ENCODE results near the gene EVC2.

EVC2 gene

GRCh38 chr4:5554376-5554775, 154.0 kb downstream of the EVC2 start:
- no peak for DNase-seq

- DNase-seq = no peak
Observed at GRCh38 chr4:5553801-5554200, 154.6 kb downstream of the EVC2 start.

DNA sequence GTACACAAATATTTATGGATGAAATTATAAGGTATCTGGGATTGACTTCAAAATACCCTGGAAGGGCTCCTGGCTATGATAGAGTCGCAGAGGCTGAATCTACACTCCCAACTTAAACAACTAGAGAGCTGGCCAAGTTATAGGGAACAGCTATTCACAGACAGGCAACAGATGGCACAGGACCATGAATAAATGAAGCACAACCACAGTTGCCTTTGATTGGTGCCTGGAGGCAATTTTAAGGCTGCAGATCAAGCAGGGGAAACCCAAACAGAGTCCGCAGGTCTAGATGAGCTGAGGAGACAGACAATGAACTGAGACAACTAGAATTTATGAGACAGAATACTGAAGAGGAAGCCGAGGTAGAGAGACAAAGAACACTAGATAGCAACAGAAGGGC, 155.9 kb downstream of the EVC2 start:
- DNase-seq = peak; percentile 39

DNA sequence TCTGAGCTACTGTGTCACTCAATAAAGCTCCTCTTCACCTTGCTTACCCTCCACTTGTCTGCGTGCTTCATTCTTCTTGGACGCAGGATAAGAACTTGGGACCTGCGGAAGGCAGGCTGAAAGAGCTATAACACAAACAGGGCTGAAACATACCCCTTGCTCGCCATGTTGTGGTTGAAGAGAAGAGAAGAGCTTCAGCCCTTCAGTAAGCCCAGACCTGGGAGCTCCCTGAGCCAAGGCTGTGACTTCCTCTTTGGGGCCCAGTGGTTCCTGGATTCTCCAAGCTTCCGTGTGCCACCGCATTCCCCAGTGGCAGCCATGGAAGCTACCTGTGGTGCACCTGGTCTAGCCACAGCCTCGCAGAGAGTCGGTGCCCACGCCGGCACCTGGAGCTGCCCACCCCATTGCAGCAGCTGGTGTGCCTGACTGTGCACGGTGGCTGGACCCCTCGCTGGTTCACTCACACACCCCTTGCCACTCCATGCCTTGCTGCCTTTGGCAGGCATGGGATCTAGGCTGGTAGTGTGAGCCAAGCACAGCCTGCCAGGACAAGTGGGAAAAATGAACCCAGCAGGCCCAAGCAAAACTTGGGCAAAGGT, 160.6 kb downstream of the EVC2 start:
- DNase-seq = no peak

DNA sequence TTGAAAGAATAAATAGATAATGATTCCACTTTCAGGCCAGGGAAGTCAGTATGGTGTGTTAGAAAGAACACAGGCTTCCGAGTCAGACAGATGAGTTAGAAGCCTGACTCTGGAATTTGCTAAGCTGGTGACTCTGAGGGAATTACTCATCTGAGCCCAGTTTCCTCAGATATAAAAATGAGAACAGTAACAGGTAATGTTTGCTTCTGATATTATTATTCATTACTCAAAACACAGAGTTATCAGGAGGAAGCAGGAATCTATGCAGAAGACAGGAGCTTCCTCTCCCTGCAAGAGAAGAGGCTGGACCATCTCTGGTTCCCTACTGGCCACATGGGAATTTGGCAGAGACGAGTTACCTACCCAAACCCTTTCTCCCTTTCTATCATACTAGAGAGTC, 163.1 kb downstream of the EVC2 start:
- DNase-seq = no peak

DNA sequence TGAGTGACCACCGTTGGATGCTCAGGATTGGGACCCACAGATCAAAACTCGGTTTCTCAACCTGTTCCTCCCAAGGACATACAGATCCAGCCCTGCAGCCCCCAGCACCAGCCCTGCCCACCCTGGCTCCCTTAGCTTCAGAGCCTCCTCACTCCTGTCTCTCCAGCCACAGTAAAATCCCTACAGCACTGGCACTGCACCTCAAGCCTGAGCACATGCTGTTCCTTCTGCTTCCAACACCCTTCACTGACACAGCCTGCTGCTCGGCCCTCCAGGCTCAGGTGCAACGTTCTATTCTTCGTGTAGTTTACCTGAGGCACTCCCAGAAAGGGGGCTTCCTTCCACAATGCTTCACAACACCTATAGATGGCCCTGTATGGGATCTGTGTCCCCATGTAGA, 163.6 kb downstream of the EVC2 start:
- no peak for DNase-seq

DNA sequence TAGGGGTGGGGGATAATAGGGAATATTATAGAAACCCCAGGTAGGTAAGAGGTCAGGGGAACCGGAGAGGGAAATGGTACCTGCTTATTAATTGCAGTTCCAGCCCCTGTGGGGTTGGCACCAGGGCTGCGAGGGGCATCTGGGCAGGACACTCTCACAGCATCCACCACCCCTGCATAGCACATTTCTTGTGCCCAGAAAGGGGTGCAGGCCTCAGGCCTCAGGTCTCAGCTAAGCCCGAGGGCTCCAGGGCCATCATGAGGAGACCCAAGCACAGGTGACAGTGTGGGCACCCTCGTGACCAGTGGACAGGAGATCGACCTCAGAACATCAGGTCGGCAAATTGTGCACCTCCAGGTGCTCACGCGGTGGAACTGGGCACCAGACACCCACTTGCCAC, 164.7 kb downstream of the EVC2 start:
- no peak for DNase-seq

- no peak for DNase-seq
Observed at GRCh38 chr4:5541169-5541568, 167.2 kb downstream of the EVC2 start.

DNA sequence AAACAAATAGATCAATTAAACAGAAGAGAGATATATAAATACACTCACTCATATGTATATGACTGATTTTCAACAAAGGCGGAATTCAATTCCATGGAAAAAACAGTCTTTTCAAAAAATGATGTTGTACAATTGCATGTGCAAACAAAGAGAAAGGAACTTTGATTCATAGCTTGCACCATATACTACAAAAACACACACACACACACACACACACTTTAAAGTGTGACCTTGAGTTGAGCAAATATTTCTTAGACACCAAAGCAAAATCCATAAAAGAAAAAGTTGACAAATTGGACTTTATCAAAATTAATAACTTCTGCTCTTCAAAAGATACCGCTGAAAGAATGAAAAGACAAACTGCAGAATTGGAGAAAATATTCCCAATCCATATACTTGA, 168.8 kb downstream of the EVC2 start:
- DNase-seq = no peak

- no peak for DNase-seq
Observed at GRCh38 chr4:5532100-5532499, 176.3 kb downstream of the EVC2 start.

DNA sequence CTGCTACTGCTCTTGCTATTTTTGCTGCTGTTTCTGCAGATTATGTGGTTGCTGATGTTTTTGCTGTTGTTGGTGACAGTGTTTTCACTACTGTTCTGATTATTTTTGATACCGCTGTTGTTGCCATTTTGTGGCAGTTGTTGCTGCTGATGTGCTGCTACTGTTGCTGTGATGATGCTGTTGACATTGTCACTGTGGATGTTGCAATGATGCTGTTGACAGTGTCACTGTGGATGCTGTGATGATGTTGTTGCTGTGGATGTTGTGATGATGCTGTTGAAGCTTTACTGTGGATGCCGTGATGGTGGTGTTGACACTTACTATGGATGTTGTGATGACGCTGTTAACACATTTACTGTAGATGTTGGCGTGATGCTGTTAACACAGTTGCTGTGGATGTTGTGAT, 180.3 kb downstream of the EVC2 start:
- no peak for DNase-seq

DNA sequence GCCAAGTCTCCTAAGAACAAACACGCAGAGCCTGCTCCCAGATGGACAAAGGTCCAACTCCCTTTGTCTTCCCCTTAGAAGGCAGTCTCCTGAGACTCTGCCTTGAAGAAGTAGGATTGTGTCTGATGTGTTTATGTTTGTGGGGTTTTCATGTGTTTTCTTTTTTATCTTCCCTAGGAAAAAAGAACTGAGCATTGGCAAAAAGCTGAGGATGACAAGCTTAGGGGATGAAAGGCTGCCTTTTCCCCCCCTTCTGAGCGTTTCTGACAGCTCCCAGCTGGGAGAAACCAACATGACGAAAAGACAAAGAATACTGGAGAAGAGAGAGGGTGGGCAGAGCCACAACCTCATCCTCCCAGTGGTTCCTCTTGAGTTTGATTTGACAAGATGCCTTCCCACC, 181.1 kb downstream of the EVC2 start:
- DNase-seq = no peak

GRCh38 chr4:5526080-5526846, 182.1 kb downstream of the EVC2 start:
- DNase-seq = no peak

DNA sequence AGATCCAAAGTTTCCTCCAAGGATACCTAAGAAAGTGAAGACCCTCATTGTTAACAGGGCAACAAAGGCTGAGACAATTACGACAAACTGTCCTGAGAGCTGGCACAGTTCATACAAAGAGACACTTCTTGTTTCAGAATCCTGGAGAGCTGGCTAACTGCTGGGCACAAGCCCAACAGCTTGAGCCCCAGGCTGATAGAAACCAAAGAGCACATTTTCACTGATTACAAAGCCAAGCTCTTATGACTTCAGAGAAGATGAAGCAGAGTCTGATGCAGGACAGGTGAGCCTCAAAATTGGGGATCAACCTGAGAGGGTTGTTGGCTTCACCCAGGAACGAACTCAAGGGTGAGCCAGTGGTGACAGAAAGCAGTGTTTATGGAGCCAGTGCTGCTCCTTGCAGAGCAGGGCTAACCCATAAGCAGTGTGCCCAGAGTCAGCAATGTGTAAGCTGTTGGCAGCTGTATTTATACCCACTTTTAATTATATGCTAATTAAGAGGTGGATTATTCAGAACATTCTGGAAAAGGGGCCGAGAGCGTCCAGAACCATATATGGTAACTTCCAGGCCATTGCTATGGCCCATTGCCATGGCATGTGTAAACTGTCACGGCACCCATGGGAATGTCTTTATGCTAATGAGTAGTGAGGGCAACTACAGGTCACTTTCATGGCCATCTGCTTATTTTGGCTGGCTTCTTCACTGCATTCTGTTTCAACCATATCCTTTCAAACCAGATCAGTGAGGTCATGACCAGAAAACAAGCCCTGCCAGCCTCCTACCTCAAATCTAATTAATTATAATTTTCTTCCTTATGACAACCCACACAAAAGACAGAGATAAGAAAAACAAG, 183.7 kb downstream of the EVC2 start:
- no peak for DNase-seq

DNA sequence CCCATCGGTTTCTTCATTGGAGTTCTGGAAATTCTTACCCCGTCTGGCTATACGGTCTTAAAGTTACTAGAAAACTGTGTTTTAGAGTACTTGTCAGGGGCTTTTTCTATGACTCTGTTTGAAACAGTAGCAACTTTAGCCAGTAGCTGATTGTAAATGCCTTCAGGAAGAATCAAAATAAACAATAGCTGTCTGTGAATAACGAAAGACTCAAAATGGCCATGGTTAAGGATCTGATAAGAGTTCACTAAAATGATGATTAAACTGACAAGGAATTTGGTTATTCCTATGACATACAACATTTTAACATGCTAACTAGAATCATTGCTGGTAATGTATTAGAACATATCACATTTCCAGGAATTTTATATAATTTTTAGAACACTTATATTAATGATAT, 191.0 kb downstream of the EVC2 start:
- DNase-seq = no peak

DNA sequence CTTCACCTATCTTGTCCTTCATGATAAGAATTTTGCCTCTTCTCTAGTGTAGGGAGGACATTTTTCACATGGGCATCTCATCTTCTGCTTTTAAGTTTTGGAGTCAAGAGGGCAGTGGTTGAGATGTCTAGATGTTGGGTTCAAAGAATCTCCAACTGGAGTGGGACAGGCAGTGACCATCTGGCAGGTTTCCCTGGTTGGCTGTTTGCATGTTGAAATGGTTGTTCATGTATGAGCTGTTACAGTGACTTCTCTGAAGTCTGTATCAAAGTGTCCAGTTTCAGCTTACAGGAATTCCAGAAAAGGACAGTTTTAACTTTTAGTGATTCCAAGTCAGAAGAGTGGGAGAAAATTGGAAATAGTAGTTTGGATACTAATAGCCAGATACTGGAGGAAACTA, 192.7 kb downstream of the EVC2 start:
- DNase-seq = no peak

Data from NCI-H345 (cell line).